Endothelial cell of umbilical vein (primary cell): ENCODE data around the gene SLC15A2. TPM values are rescaled to one million over a fixed set of nuclear protein-coding genes. Genes with fewer than 3 reads are reported as not detected.

Experiments used
- BruUV-seq: library from RNA; stranded (reverse); fragments of 400-500 nt; replicated peaks from 2 replicates; lab custom pipeline; 2021; lab: Mats Ljungman, UMichigan
- CTCF ChIA-PET: fragments of 300-600, 350-600 bp; sonication (Branson Sonifier 250); formaldehyde crosslinking; loops from one replicate; lab custom pipeline; 2021; ENCODE audit warnings: antibody characterized with exemption, inconsistent platforms; lab: Charles Lee
- POLR2A ChIA-PET: fragments of 300-600, 350-600 bp; sonication (Branson Sonifier 250); formaldehyde crosslinking; loops from one replicate; lab custom pipeline; 2021; ENCODE audit warnings: antibody characterized with exemption, inconsistent platforms; lab: Charles Lee
- DNase-seq: peaks from one replicate; pipeline ENCODE4 v3.0.0-alpha.2; 2011; ENCODE audit warnings: low read depth, low spot score
- FAIRE-seq: peaks from 2 replicates; lab custom pipeline; 2011; peaks lifted over from hg19 to GRCh38; lab: Jason Lieb, UNC
- H2AFZ ChIP-seq: 2 replicates; pipeline ENCODE4 v1.6.0; 2012; ENCODE audit warnings: low read depth, low read length, control low read depth, inconsistent platforms
- H3K27ac ChIP-seq: 2 replicates; pipeline ENCODE4 v1.5.1; 2011; ENCODE audit warnings: low read depth, mild to moderate bottlenecking, control low read depth, low read length, moderate library complexity; ENCODE audit not compliant: insufficient read depth
- H3K27me3 ChIP-seq, 2 experiments: 2 replicates each; pipeline versions ENCODE4 v1.6.0 to v1.6.1; 2011; ENCODE audit warnings: low read length in 2 of 2, mixed read lengths in 1 of 2; ENCODE audit not compliant: control insufficient read depth in 2 of 2, insufficient read depth in 2 of 2
- H3K36me3 ChIP-seq, 2 experiments: 2 replicates in 1 of 2; 3 replicates in 1 of 2; pipeline ENCODE4 v1.5.1; 2011; ENCODE audit warnings: low read length in 2 of 2, mild to moderate bottlenecking in 1 of 2, moderate library complexity in 1 of 2; ENCODE audit not compliant: control insufficient read depth in 2 of 2, insufficient read depth in 2 of 2; ENCODE audit errors: extremely low read depth in 1 of 2
- H3K4me1 ChIP-seq: 3 replicates; pipeline ENCODE4 v1.5.1; 2011; ENCODE audit warnings: mild to moderate bottlenecking, low read length; ENCODE audit not compliant: control insufficient read depth, insufficient read depth; ENCODE audit errors: extremely low read depth
- H3K4me2 ChIP-seq: 2 replicates; pipeline ENCODE4 v1.6.1; 2011; ENCODE audit warnings: low read length, control low read depth, mixed read lengths; ENCODE audit not compliant: insufficient read depth
- H3K4me3 ChIP-seq, 3 experiments: fragments of 200-600 bp in 1 of 3; sonication (generic), shearing (Covaris generic) in 1 of 3; replicated peaks in 1 of 3; 2 replicates each; pipeline ENCODE4 v1.5.1; 2011 to 2016; ENCODE audit warnings: control low read depth in 3 of 3, low read length in 3 of 3, mild to moderate bottlenecking in 2 of 3, inconsistent platforms in 1 of 3, low read depth in 1 of 3, moderate library complexity in 1 of 3; ENCODE audit not compliant: insufficient read depth in 1 of 3
- H3K79me2 ChIP-seq: 2 replicates; pipeline ENCODE4 v1.6.0; 2012; ENCODE audit warnings: low read length, inconsistent platforms; ENCODE audit not compliant: control insufficient read depth, insufficient read depth
- H3K9ac ChIP-seq: replicated peaks from 2 replicates; pipeline ENCODE3; 2011; ENCODE audit warnings: low read length, control low read depth; ENCODE audit not compliant: insufficient read depth; ENCODE audit errors: extremely low read depth
- H3K9me1 ChIP-seq: replicated peaks from 3 replicates; pipeline ENCODE4 v1.6.0; 2011; ENCODE audit warnings: mild to moderate bottlenecking, low read length; ENCODE audit not compliant: control insufficient read depth, insufficient read depth; ENCODE audit errors: extremely low read depth
- H3K9me3 ChIP-seq: replicated peaks from 2 replicates; pipeline ENCODE4 v1.5.1; 2012; ENCODE audit warnings: low read length, inconsistent platforms; ENCODE audit not compliant: control insufficient read depth, insufficient read depth
- H4K20me1 ChIP-seq: replicated peaks from 2 replicates; pipeline ENCODE3; 2011; ENCODE audit warnings: mild to moderate bottlenecking, low read length; ENCODE audit not compliant: control insufficient read depth, insufficient read depth; ENCODE audit errors: extremely low read depth
- EZH2 ChIP-seq: IDR thresholded peaks from 2 replicates; pipeline ENCODE4 v1.6.1; 2012; ENCODE audit warnings: borderline replicate concordance, low read depth, mild to moderate bottlenecking, moderate library complexity, low read length, inconsistent platforms; ENCODE audit not compliant: severe bottlenecking
- FOS ChIP-seq: IDR thresholded peaks from 2 replicates; pipeline ENCODE4 v1.6.1; 2011; ENCODE audit warnings: mild to moderate bottlenecking, low read length, moderate library complexity, borderline replicate concordance; ENCODE audit not compliant: insufficient read depth
- GATA2 ChIP-seq: IDR thresholded peaks from 2 replicates; pipeline ENCODE4 v1.7.0; 2011; ENCODE audit warnings: low read depth, mild to moderate bottlenecking, moderate library complexity, mixed read lengths, low read length; ENCODE audit not compliant: insufficient read length, insufficient read depth
- JUN ChIP-seq: IDR thresholded peaks from 2 replicates; pipeline ENCODE4 v1.6.1; 2011; ENCODE audit warnings: borderline replicate concordance, low read depth; ENCODE audit not compliant: insufficient read length, insufficient read depth
- MYC ChIP-seq: IDR thresholded peaks from one replicate; pipeline ENCODE4 v1.6.1; 2011; ENCODE audit warnings: mild to moderate bottlenecking, low read depth, low read length
- POLR2A ChIP-seq: IDR thresholded peaks from 2 replicates; pipeline ENCODE4 v1.6.1; 2012; ENCODE audit warnings: low read depth, mild to moderate bottlenecking, control low read depth, low read length
- POLR2AphosphoS5 ChIP-seq: IDR thresholded peaks from 2 replicates; pipeline ENCODE4 v1.6.1; 2012; ENCODE audit warnings: low read depth, mild to moderate bottlenecking, control low read depth, low read length, moderate library complexity; ENCODE audit not compliant: insufficient read depth
- dilution Hi-C: fragments of 300-500 bp; cut with MboI; formaldehyde crosslinking; loops from one replicate; pipeline ENCODE4 v1.15.0; 2019; ENCODE audit warnings: low sequenced_read_pairs; ENCODE audit not compliant: extremely low pct_ligation_motif_present
- intact Hi-C: fragments of 100-400 bp; cut with micrococcal nuclease; formaldehyde crosslinking; loops from one replicate; pipeline ENCODE4 v1.10.0; 2022
- polyA plus RNA-seq, 4 experiments: library from polyadenylated mRNA; depleted of rRNA in 3 of 4; stranded (reverse) in 3 of 4; unstranded in 1 of 4; fragments of >200 nt; gene quantifications; 2 replicates each; pipeline versions ENCODE4 v1.2.1 to v1.2.3, GENCODE V29; 2011 to 2012; ENCODE audit warnings: missing spikeins in 1 of 4
- total RNA-seq: library from RNA; stranded (reverse); gene quantifications from 2 replicates; pipeline ENCODE4 v1.2.3, GENCODE V29; 2021
- TF ChIP-seq, protein P1 (sequence below): IDR thresholded peaks from 2 replicates; pipeline ENCODE4 v1.6.1; 2011; ENCODE audit not compliant: insufficient read depth, insufficient read length
- TF ChIP-seq, protein P2 (sequence below), 2 donors: IDR thresholded peaks; 1 replicate in 1 of 2; 2 replicates in 1 of 2; pipeline ENCODE4 v1.5.1; 2011; ENCODE audit warnings: low read length in 2 of 2, mild to moderate bottlenecking in 2 of 2, moderate library complexity in 2 of 2, control low read depth in 1 of 2, inconsistent platforms in 1 of 2, low read depth in 1 of 2; ENCODE audit not compliant: insufficient read depth in 1 of 2; ENCODE audit errors: extremely low read depth in 1 of 2

SLC15A2 gene
- total and polyA plus RNA-seq, 2 donors (not counting 3 experiments of a cell fraction or from before 2014, with no cell fraction given) = 0.11 to 0.39 TPM

DNA sequence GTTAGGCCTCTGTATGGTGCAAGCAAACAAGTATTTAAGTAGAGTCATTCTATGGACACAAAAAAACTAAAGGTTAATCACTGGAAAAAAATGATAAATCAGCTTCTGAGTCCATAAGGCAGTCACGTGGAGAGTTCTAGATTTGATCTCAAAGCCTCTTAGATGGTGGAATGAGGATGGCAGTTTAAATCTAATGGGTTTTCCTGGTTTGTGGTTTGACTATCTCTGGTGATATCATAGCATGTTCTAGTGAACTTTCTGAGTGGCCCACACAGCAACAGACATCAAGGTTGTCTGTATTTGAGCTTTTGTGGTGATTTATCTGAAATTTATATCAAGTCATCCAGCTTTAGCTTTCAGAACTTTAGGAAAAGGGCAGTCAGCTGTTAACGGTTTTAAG lies 75.4 kb downstream of the SLC15A2 start:
- no peak overlapping the region for H3K4me2 ChIP-seq
- no peak for FAIRE-seq
- no peaks in the 10 kb centered on the region for H3K9me1 ChIP-seq
- DNase-seq = no peak
- dilution Hi-C loops (no loop called here), intact Hi-C loops (no loop called here)
- no peak overlapping the region for H3K4me3 ChIP-seq
- H3K36me3 ChIP-seq = no peaks in the 10 kb centered on the region
- TF ChIP-seq, protein P1, sequence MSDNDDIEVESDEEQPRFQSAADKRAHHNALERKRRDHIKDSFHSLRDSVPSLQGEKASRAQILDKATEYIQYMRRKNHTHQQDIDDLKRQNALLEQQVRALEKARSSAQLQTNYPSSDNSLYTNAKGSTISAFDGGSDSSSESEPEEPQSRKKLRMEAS = no peak
- TF ChIP-seq FOS (no peak), EZH2 (no peak), POLR2A (no peak), JUN (no peak), MYC (no peak), GATA2 (no peak), POLR2AphosphoS5 (no peak)
- TF ChIP-seq, protein P2, sequence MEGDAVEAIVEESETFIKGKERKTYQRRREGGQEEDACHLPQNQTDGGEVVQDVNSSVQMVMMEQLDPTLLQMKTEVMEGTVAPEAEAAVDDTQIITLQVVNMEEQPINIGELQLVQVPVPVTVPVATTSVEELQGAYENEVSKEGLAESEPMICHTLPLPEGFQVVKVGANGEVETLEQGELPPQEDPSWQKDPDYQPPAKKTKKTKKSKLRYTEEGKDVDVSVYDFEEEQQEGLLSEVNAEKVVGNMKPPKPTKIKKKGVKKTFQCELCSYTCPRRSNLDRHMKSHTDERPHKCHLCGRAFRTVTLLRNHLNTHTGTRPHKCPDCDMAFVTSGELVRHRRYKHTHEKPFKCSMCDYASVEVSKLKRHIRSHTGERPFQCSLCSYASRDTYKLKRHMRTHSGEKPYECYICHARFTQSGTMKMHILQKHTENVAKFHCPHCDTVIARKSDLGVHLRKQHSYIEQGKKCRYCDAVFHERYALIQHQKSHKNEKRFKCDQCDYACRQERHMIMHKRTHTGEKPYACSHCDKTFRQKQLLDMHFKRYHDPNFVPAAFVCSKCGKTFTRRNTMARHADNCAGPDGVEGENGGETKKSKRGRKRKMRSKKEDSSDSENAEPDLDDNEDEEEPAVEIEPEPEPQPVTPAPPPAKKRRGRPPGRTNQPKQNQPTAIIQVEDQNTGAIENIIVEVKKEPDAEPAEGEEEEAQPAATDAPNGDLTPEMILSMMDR (IDR thresholded peaks at IDR 0.05; ENCODE audit: extremely low read depth in 1 of 2, insufficient read depth in 1 of 2, low read depth in 1 of 2, low read length in 2 of 2) = no peak
- no TSS peak for BruUV-seq
- no peaks in the 10 kb centered on the region for H3K4me1 ChIP-seq
- H3K9me3 ChIP-seq = no peaks in the 10 kb centered on the region
- H3K9ac ChIP-seq = no peak overlapping the region
- H3K27me3 ChIP-seq = peaks cover 3 to 5% of the 10 kb centered on the region in 2 experiments
- H4K20me1 ChIP-seq = no peaks in the 10 kb centered on the region
- no peak overlapping the region for H3K27ac ChIP-seq
- ChIA-PET CTCF (interaction anchor here (1.4 kb wide), 1 partner anchor 289 kb away, joined by 3 read pairs; no protein-coding TSS in a partner anchor), POLR2A (no interaction called here)
- no peaks in the 10 kb centered on the region for H3K79me2 ChIP-seq
- no peak overlapping the region for H2AFZ ChIP-seq
